Activated T-helper 2 cell treated with anti-CD3 and anti-CD28 coated beads, Interferon-gamma antibody, Interleukin-2, Interleukin-4, amounts not matched to agents 10 μg/mL and 5 μg/mL and 100 μg/mL, durations not matched to agents 14 hours and 24 hours and 36 hours (primary cell): ENCODE measurements around the gene SNRPE. TPM values are rescaled to one million over a fixed set of nuclear protein-coding genes. Genes with fewer than 3 reads are reported as not detected.

Experiments
- DNase-seq: peaks from one replicate; pipeline ENCODE4 v3.0.0; 2021; ENCODE audit warnings: low spot score
- H3K27ac Mint-ChIP-seq: one replicate; pipeline ENCODE4 v1.8.0; 2021; ENCODE audit warnings: mixed read lengths
- H3K27me3 Mint-ChIP-seq: one replicate; pipeline ENCODE4 v1.8.0; 2021; ENCODE audit warnings: low read depth, mixed read lengths
- H3K36me3 Mint-ChIP-seq: one replicate; pipeline ENCODE4 v1.8.0; 2021; ENCODE audit warnings: low read depth, mixed read lengths
- H3K4me1 Mint-ChIP-seq: one replicate; pipeline ENCODE4 v1.8.0; 2021; ENCODE audit warnings: low read depth, mixed read lengths
- H3K4me3 Mint-ChIP-seq: one replicate; pipeline ENCODE4 v1.8.0; 2021; ENCODE audit warnings: low read depth, mild to moderate bottlenecking, moderate library complexity, mixed read lengths
- H3K9me3 Mint-ChIP-seq: one replicate; pipeline ENCODE4 v1.8.0; 2021; ENCODE audit warnings: mixed read lengths
- intact Hi-C: fragments of 100-400 bp; cut with micrococcal nuclease; formaldehyde crosslinking; loops from one replicate; pipeline ENCODE4 v1.15.1; 2023
- total RNA-seq: library from RNA; stranded (reverse); gene quantifications from 2 replicates; pipeline ENCODE4 v1.2.3, GENCODE V29; 2022

The SNRPE gene
- total RNA-seq, 1 donor from 2014 or later: 255 TPM

GRCh38 chr1:203898458-203899352 lies 37.3 kb downstream of the SNRPE start:
- intact Hi-C loops: no loop called here
- Mint-ChIP-seq H3K4me1 (no peaks in the 10 kb centered on the region), H3K27ac (no peak overlapping the region), H3K36me3 (no peaks in the 10 kb centered on the region), H3K27me3 (peaks cover 4% of the 10 kb centered on the region), H3K4me3 (no peak overlapping the region), H3K9me3 (peaks cover 10% of the 10 kb centered on the region)
- DNase-seq: no peak

GRCh38 chr1:203899353-203899716 lies 37.9 kb downstream of the SNRPE start:
- intact Hi-C loops: no loop called here
- Mint-ChIP-seq H3K4me3 (no peak overlapping the region), H3K4me1 (no peaks in the 10 kb centered on the region), H3K27ac (no peak overlapping the region), H3K27me3 (peaks cover 6% of the 10 kb centered on the region), H3K36me3 (no peaks in the 10 kb centered on the region), H3K9me3 (peaks cover 4% of the 10 kb centered on the region)
- DNase-seq: no peak

- Mint-ChIP-seq H3K27ac (no peak overlapping the region), H3K4me1 (no peaks in the 10 kb centered on the region)
- intact Hi-C loops: no loop called here
These were observed 38.7 kb downstream of the SNRPE start for GRCh38 chr1:203899869-203900714.

GRCh38 chr1:203901581-203901980 lies 40.2 kb downstream of the SNRPE start:
- Mint-ChIP-seq H3K4me1 (peaks cover 3% of the 10 kb centered on the region), H3K9me3 (no peaks in the 10 kb centered on the region), H3K36me3 (no peaks in the 10 kb centered on the region), H3K27me3 (peaks cover 8% of the 10 kb centered on the region), H3K27ac (no peak overlapping the region), H3K4me3 (no peak overlapping the region)
- intact Hi-C loops: no loop called here
- no peak for DNase-seq

More at GRCh38 chr1:203899869-203900714, 38.7 kb downstream of the SNRPE start:
- Mint-ChIP-seq H3K36me3 (no peaks in the 10 kb centered on the region), H3K4me3 (no peak overlapping the region), H3K9me3 (no peaks in the 10 kb centered on the region), H3K27me3 (peaks cover 6% of the 10 kb centered on the region)
- DNase-seq: no peak

GRCh38 chr1:203905275-203905674 lies 43.9 kb downstream of the SNRPE start:
- H3K27ac Mint-ChIP-seq: no peak overlapping the region
- intact Hi-C loops: no loop called here
- peaks cover 3% of the 10 kb centered on the region for H3K4me1 Mint-ChIP-seq
- no peaks in the 10 kb centered on the region for H3K9me3 Mint-ChIP-seq
- no peak for DNase-seq
- H3K4me3 Mint-ChIP-seq: no peak overlapping the region
- no peaks in the 10 kb centered on the region for H3K36me3 Mint-ChIP-seq
- H3K27me3 Mint-ChIP-seq: peaks cover 11% of the 10 kb centered on the region

GRCh38 chr1:203906932-203907331 lies 45.5 kb downstream of the SNRPE start:
- DNase-seq: no peak
- H3K4me1 Mint-ChIP-seq: peaks cover 3% of the 10 kb centered on the region
- H3K36me3 Mint-ChIP-seq: no peaks in the 10 kb centered on the region
- H3K9me3 Mint-ChIP-seq: no peaks in the 10 kb centered on the region
- intact Hi-C loops: no loop called here
- no peak overlapping the region for H3K27ac Mint-ChIP-seq
- H3K27me3 Mint-ChIP-seq: peaks cover 11% of the 10 kb centered on the region
- no peak overlapping the region for H3K4me3 Mint-ChIP-seq

- H3K27ac Mint-ChIP-seq: no peak overlapping the region
- no peak for DNase-seq
- intact Hi-C loops: no loop called here
- peaks cover 3% of the 10 kb centered on the region for H3K4me1 Mint-ChIP-seq
- H3K4me3 Mint-ChIP-seq: no peak overlapping the region
- peaks cover 9% of the 10 kb centered on the region for H3K27me3 Mint-ChIP-seq
- no peaks in the 10 kb centered on the region for H3K36me3 Mint-ChIP-seq
- no peaks in the 10 kb centered on the region for H3K9me3 Mint-ChIP-seq
These were observed 46.5 kb downstream of the SNRPE start for GRCh38 chr1:203907901-203908300.

- DNase-seq: no peak
- H3K4me1 Mint-ChIP-seq: no peaks in the 10 kb centered on the region
- no peak overlapping the region for H3K27ac Mint-ChIP-seq
- no peaks in the 10 kb centered on the region for H3K36me3 Mint-ChIP-seq
- intact Hi-C loops: no loop called here
- H3K4me3 Mint-ChIP-seq: no peak overlapping the region
- H3K27me3 Mint-ChIP-seq: peaks cover 3% of the 10 kb centered on the region
- H3K9me3 Mint-ChIP-seq: no peaks in the 10 kb centered on the region
These were observed 50.4 kb downstream of the SNRPE start for GRCh38 chr1:203911806-203912205.

- Mint-ChIP-seq H3K4me1 (no peaks in the 10 kb centered on the region), H3K27me3 (no peaks in the 10 kb centered on the region), H3K9me3 (no peaks in the 10 kb centered on the region), H3K27ac (no peak overlapping the region), H3K4me3 (no peak overlapping the region), H3K36me3 (no peaks in the 10 kb centered on the region)
- no peak for DNase-seq
- intact Hi-C loops: no loop called here
These were observed 51.7 kb downstream of the SNRPE start for GRCh38 chr1:203913073-203913521.

- Mint-ChIP-seq H3K27me3 (no peaks in the 10 kb centered on the region), H3K36me3 (no peaks in the 10 kb centered on the region), H3K4me1 (no peaks in the 10 kb centered on the region), H3K27ac (no peak overlapping the region), H3K9me3 (no peaks in the 10 kb centered on the region), H3K4me3 (no peak overlapping the region)
- intact Hi-C loops: no loop called here
- DNase-seq: no peak
These were observed 52.9 kb downstream of the SNRPE start for GRCh38 chr1:203914292-203914691.

- H3K4me1 Mint-ChIP-seq: no peaks in the 10 kb centered on the region
- no peak overlapping the region for H3K4me3 Mint-ChIP-seq
- H3K36me3 Mint-ChIP-seq: no peaks in the 10 kb centered on the region
- H3K9me3 Mint-ChIP-seq: no peaks in the 10 kb centered on the region
- H3K27me3 Mint-ChIP-seq: no peaks in the 10 kb centered on the region
- no peak for DNase-seq
- H3K27ac Mint-ChIP-seq: no peak overlapping the region
- intact Hi-C loops: no loop called here
These were observed 54.4 kb downstream of the SNRPE start for GRCh38 chr1:203915811-203916210.

GRCh38 chr1:203916756-203917155 lies 55.4 kb downstream of the SNRPE start:
- intact Hi-C loops: no loop called here
- no peak overlapping the region for H3K4me3 Mint-ChIP-seq
- H3K36me3 Mint-ChIP-seq: no peaks in the 10 kb centered on the region
- H3K9me3 Mint-ChIP-seq: no peaks in the 10 kb centered on the region
- H3K27ac Mint-ChIP-seq: no peak overlapping the region
- H3K27me3 Mint-ChIP-seq: no peaks in the 10 kb centered on the region
- no peaks in the 10 kb centered on the region for H3K4me1 Mint-ChIP-seq
- no peak for DNase-seq
